Smooth muscle cell (in vitro differentiated cells): ENCODE measurements around the gene NIF3L1. TPM values are rescaled to one million over a fixed set of nuclear protein-coding genes. Genes with fewer than 3 reads are reported as not detected.
A peak's percentile ranks its signal among the peaks of the same experiment; 100 is the strongest.

Experiments
- DNase-seq: peaks from one replicate; lab custom pipeline; 2025; ENCODE audit not compliant: unreplicated experiment; lab: John Stamatoyannopoulos, UW
- H2AFZ ChIP-seq: fragments of 200-600 bp; sonication (generic); 2 replicates; pipeline ENCODE4 v1.6.0; 2016; ENCODE audit warnings: antibody characterized with exemption, low read depth, mild to moderate bottlenecking
- H3F3A ChIP-seq: fragments of 200-600 bp; sonication (generic); 2 replicates; pipeline ENCODE4 v1.6.0; 2017; ENCODE audit warnings: antibody characterized with exemption, low read depth
- H3K27ac ChIP-seq: fragments of 200-600 bp; sonication (generic); 2 replicates; pipeline ENCODE4 v1.5.1; 2016; ENCODE audit warnings: low read depth, mild to moderate bottlenecking
- H3K27me3 ChIP-seq: fragments of 200-600 bp; sonication (generic); 2 replicates; pipeline ENCODE4 v1.6.1; 2016; ENCODE audit warnings: low read depth, mild to moderate bottlenecking
- H3K36me3 ChIP-seq: fragments of 200-600 bp; sonication (generic); 2 replicates; pipeline ENCODE4 v1.5.1; 2016; ENCODE audit warnings: low read depth
- H3K4me1 ChIP-seq: fragments of 200-600 bp; sonication (generic); 2 replicates; pipeline ENCODE4 v1.5.1; 2016; ENCODE audit warnings: low read depth
- H3K4me2 ChIP-seq: fragments of 200-600 bp; sonication (generic); 2 replicates; pipeline ENCODE4 v1.6.0; 2016; ENCODE audit warnings: mild to moderate bottlenecking
- H3K4me3 ChIP-seq: fragments of 200-600 bp; sonication (generic); 2 replicates; pipeline ENCODE4 v1.5.1; 2016; ENCODE audit warnings: mild to moderate bottlenecking
- H3K79me2 ChIP-seq: fragments of 200-600 bp; sonication (generic); 2 replicates; pipeline ENCODE4 v1.6.0; 2016; ENCODE audit warnings: low read depth, mild to moderate bottlenecking
- H3K9ac ChIP-seq: fragments of 200-600 bp; sonication (generic); 2 replicates; pipeline ENCODE4 v1.6.0; 2016; ENCODE audit warnings: low read depth
- H3K9me3 ChIP-seq: fragments of 200-600 bp; sonication (generic); replicated peaks from 2 replicates; pipeline ENCODE4 v1.5.1; 2016; ENCODE audit warnings: low read depth
- H4K20me1 ChIP-seq: fragments of 200-600 bp; sonication (generic); 2 replicates; pipeline ENCODE4 v1.6.0; 2016; ENCODE audit warnings: low read depth
- CTCF ChIP-seq: fragments of 200-600 bp; sonication (generic); IDR thresholded peaks from 2 replicates; pipeline ENCODE4 v1.5.1; 2017; ENCODE audit warnings: borderline replicate concordance, mild to moderate bottlenecking, antibody characterized with exemption; ENCODE audit not compliant: insufficient read depth, poor library complexity, severe bottlenecking
- WGBS: methylation state at CpG from one replicate; pipeline ENCODE4 v1.1.7; 2016; ENCODE audit warnings: low lambda C conversion rate; 5-methylcytosine and 5-hydroxymethylcytosine counted together
- polyA plus RNA-seq: library from polyadenylated mRNA; unstranded; fragments of >200 nt; fragmentation: Nextera tagmentation; extraction: Ambion mirVana; gene quantifications from 2 replicates; pipeline ENCODE4 v1.2.1, GENCODE V29; 2016
- total RNA-seq: library from RNA; depleted of rRNA; stranded (reverse); fragments of >200 nt; gene quantifications from 2 replicates; pipeline ENCODE4 v1.2.3, GENCODE V29; 2014

Gene NIF3L1
- total and polyA plus RNA-seq, 2 experiments from 2014 or later, result 22.3 to 39.7 TPM

GRCh38 chr2:200930947-200931626, 41.9 kb downstream of the NIF3L1 start:
- 99% methylated on average over 3 of the region's 3 CpGs for whole genome bisulfite sequencing
- no peaks in the 10 kb centered on the region for H3K79me2 ChIP-seq
- no peaks in the 10 kb centered on the region for H3F3A ChIP-seq
- H2AFZ ChIP-seq, result no peak overlapping the region
- H3K4me3 ChIP-seq, result no peak overlapping the region
- H3K9ac ChIP-seq, result no peak overlapping the region
- no peaks in the 10 kb centered on the region for H4K20me1 ChIP-seq
- H3K27me3 ChIP-seq, result no peaks in the 10 kb centered on the region
- peaks cover 11% of the 10 kb centered on the region for H3K36me3 ChIP-seq
- no peak overlapping the region for H3K27ac ChIP-seq
- no peak for TF ChIP-seq CTCF
- DNase-seq, result no peak
- H3K4me1 ChIP-seq, result no peaks in the 10 kb centered on the region
- no peaks in the 10 kb centered on the region for H3K9me3 ChIP-seq
- H3K4me2 ChIP-seq, result no peak overlapping the region

- Histone ChIP-seq H2AFZ (no peak overlapping the region), H3K9ac (no peak overlapping the region), H4K20me1 (no peaks in the 10 kb centered on the region), H3K4me2 (no peak overlapping the region), H3F3A (no peaks in the 10 kb centered on the region), H3K79me2 (no peaks in the 10 kb centered on the region), H3K36me3 (no peaks in the 10 kb centered on the region), H3K4me3 (no peak overlapping the region), H3K9me3 (no peaks in the 10 kb centered on the region), H3K4me1 (no peaks in the 10 kb centered on the region), H3K27me3 (no peaks in the 10 kb centered on the region), H3K27ac (no peak overlapping the region)
- WGBS, result 96% methylated on average over 1 of the region's 1 CpG
- no peak for TF ChIP-seq CTCF
- DNase-seq, result no peak
Measured at GRCh38 chr2:200939832-200940231, 50.7 kb downstream of the NIF3L1 start.

GRCh38 chr2:200943527-200944105, 54.4 kb downstream of the NIF3L1 start:
- Histone ChIP-seq H3K27me3 (no peaks in the 10 kb centered on the region), H3K36me3 (peaks cover 2% of the 10 kb centered on the region), H3K9me3 (no peaks in the 10 kb centered on the region), H3K4me3 (no peak overlapping the region), H3K4me1 (no peaks in the 10 kb centered on the region), H4K20me1 (no peaks in the 10 kb centered on the region), H3K27ac (peak overlapping the region; percentile 94), H3K4me2 (no peak overlapping the region), H2AFZ (no peak overlapping the region), H3K79me2 (no peaks in the 10 kb centered on the region), H3F3A (no peaks in the 10 kb centered on the region), H3K9ac (peak overlapping the region; percentile 25)
- WGBS, result 89% methylated on average over 1 of the region's 1 CpG
- no peak for TF ChIP-seq CTCF
- no peak for DNase-seq
